GM18951 (cell line): Measurements from ENCODE around the gene FMNL3.
"Not testable (repeated sequence)": the region's sequence is repeated elsewhere in the genome, so short reads cannot be mapped to it uniquely, and the experiment has no call there.

Source experiments
- POLR2A ChIP-seq: IDR thresholded peaks from 4 replicates; pipeline ENCODE4 v1.6.1; 2011; ENCODE audit warnings: mild to moderate bottlenecking; ENCODE audit not compliant: insufficient read length, insufficient read depth; ENCODE audit errors: extremely low read depth
- in situ Hi-C: fragments of 300-500 bp; cut with MboI; formaldehyde crosslinking; loops from one replicate; pipeline ENCODE4 v1.12.0; 2022; ENCODE audit warnings: low sequenced_read_pairs, mixed read lengths, inconsistent platforms; ENCODE audit not compliant: unreplicated experiment

FMNL3 gene

DNA sequence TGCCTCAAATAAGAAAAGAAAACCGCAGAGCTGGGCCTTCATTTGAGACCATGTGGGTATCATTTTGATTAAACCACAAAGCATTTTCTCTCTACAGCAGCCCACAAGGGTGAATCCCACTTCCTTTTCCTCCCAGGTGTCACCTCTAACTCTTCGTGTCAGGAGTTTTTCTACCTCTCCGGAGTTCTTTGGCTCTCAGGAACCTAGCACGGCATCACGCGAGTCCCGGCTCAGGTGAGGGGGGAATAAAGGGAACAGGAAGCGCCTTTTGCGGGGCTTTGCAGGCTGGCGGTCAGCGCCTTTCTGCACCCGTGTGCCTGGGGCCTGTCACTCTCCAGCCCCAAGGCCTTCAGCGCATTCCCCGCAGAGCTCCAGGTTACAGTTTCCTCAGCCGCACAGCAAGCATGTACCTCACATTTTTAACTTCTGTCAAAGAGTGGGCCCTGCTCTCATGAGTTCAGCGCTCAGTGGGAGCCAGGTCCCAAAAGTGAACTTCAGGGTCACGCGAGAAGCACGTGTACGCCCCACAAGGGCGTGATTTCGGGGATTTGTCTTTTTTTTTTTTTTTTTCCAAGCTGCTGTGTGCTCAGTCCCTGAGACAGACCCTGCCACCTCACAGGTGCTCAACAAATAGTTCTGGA lies 84.6 kb downstream of the FMNL3 start:
- peak; percentile 43 for TF ChIP-seq POLR2A

DNA sequence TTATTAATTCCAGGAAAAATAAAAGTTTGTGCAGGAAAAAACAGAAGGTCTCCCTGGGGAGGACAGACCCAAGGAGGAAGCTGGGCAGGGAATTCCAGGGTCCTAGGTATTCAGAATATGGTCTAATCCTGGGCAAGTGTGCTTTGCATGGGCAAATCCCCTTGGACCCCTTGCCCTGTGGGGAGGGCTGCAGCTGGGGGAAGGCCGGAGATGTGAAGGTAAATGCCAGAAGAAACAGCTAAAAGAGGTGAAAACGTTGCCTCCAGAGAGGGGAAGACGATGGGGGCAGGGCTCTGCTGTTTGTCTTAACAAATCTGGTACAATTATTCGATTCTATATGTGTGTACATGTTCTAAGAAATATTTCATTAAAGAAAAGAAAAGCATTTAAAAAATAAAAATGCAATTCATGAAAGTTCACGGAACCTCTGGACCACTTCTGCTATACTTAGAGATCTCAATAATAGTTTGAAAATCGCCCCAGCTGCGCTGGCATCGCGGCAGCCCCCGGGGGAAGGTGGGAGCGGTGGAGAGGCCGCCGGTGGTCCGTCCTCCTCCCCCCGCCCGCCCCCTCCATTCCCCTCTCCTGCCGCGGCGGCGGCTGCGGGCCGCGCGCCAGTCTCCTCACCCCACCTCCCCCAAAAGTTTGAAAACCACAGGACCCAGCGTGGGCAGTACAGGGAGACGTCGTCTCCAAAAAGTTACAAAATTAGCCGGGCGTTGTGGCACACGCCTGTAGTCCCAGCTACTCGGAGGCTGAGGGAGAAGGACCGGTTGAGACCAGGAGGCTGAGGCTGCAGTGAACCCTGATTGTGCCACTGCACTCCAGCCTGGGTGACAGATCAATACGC lies 85.3 kb downstream of the FMNL3 start:
- in situ Hi-C loops = no loop called here
- no peak for TF ChIP-seq POLR2A

More for the DNA sequence above, 84.6 kb downstream of the FMNL3 start:
- in situ Hi-C loops = no loop called here

DNA sequence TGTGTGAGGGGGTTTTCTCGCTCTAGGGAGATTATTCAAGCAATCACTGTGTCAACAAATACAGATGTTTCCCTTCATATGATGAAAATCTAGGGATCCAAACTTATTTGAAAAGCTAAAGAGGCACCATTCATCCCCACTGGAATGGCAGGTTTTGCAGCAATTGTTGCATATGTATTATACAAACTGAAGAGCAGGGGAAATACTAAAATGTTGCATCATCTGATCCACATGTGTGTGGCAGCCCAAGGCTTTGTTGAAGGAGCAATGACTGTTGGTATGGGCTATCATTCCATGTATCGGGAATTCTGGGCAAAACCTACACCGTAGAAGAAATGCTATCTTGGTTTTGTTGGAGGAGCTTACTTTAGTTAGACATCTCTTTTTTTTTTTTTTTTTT lies 87.9 kb downstream of the FMNL3 start:
- in situ Hi-C loops = no loop called here
- no peak for TF ChIP-seq POLR2A

DNA sequence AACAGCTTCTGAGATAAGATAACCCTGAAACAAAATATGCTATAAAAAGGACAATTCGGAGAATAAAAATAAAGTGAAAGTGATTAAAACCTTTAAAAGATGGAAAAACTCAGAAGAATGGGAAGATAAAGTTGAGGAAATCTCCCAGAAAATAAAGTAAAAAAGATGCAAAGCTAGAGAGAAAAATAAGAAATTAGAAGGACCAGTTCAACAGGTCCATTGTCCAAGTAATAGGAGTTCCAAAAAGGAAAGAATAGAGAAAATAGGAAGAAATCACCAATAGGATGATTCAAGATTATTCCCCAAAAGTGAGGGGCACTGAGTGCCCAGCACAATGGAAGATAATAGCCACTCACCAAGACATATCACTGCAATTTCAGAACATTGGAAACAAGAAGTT lies 88.6 kb downstream of the FMNL3 start:
- in situ Hi-C loops = no loop called here
- TF ChIP-seq POLR2A = no peak

DNA sequence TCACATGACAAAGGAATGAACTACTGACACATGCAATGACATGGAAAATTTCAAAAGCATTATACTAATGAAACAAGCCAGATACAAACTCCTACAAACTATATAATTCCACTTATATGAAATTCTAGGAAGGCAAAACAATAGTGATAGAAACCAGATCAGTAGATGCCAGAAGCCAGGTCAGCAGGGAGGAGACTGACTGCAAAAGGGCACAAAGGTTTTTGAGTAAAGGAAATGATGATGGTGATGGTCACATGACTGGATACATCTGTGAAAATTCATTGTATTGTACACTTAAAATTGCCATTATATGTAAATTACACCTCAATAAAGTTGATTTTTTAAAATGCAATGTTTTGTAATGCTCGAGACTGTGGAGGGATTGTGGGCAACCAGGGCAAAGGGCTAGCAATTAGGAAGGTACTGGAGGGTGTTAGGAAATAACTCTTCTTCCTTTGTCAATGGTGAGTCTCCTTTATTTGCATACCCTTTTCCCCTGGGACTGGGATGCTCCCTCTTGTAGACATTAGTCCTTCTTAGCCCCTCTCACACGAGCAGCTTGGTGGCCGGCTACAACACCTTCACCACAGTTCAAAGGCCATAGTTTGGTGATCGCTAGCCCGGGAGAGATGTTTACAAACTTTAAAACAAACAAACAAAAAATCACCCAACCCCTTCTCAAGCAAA lies 90.5 kb downstream of the FMNL3 start:
- in situ Hi-C loops = no loop called here
- no peak for TF ChIP-seq POLR2A

DNA sequence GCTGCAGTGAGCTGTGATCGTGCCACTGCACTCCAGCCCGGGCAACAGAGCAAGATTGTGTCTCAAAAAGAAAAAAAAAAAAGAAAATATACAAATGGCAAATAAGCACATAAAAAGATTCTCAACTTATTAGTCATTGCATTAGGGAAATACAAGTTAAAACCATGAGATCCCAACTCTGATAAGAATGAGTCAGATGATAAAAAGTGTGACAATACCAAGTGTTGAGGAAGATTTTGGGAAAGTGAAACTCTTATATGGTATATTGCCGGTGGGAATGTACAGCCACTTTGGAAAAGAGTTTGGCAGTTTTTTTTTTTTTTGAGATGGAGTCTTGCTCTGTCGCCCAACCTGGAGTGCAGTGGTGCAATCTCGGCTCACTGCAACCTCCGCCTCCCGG lies 91.5 kb downstream of the FMNL3 start:
- no peak for TF ChIP-seq POLR2A
- in situ Hi-C loops = no loop called here

DNA sequence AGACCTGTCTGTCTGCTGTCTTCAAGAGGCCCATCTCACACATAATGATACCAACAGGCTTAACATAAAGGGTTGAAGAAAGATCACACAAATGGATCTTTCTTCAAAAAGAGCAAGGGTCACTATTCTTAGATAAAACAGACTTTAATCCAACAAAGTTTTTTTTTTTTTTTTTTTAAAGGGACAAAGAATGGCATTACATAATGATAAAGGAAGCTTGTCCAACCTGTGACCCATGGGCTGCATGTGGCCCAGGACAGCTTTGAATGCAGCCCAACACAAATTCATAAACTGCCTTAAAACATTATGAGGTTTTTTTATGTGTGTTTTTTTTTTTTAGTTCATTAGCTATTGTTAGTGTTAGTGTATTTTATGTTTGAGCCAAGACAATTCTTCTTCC lies 95.0 kb downstream of the FMNL3 start:
- in situ Hi-C loops = no loop called here
- no peak for TF ChIP-seq POLR2A

DNA sequence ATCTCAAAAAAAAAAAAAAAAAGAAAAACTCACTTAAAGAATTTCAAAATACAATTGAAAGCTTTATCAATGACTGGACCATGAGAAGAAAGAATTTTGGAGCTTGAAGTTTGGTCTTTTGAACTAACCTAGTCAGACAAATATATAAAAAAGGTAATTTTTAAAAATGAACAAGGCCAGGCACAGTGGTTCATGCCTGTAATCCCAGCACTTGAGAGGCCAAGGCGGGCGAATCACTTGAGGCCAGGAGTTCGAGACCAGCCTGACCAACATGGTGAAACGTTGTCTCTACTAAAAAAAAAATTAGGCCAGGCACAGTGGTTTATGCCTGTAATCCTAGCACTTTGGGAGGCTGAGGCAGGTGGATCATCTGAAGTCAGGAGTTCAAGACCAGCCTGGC lies 96.4 kb downstream of the FMNL3 start:
- in situ Hi-C loops = not testable (repeated sequence)

DNA sequence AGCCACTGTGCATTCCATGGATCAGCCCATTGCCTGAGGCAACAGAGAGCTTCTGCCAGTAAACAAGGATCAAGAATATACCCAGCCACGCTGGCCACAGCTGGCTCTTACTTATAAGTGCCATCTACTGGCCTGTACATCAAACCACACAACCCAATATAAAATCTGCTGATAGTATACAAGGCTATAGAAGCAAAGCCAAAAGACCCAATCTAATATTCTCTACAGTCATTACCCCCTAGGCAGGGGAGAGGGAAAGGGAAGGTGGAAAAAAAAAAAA lies 97.4 kb downstream of the FMNL3 start:
- in situ Hi-C loops = no loop called here

DNA sequence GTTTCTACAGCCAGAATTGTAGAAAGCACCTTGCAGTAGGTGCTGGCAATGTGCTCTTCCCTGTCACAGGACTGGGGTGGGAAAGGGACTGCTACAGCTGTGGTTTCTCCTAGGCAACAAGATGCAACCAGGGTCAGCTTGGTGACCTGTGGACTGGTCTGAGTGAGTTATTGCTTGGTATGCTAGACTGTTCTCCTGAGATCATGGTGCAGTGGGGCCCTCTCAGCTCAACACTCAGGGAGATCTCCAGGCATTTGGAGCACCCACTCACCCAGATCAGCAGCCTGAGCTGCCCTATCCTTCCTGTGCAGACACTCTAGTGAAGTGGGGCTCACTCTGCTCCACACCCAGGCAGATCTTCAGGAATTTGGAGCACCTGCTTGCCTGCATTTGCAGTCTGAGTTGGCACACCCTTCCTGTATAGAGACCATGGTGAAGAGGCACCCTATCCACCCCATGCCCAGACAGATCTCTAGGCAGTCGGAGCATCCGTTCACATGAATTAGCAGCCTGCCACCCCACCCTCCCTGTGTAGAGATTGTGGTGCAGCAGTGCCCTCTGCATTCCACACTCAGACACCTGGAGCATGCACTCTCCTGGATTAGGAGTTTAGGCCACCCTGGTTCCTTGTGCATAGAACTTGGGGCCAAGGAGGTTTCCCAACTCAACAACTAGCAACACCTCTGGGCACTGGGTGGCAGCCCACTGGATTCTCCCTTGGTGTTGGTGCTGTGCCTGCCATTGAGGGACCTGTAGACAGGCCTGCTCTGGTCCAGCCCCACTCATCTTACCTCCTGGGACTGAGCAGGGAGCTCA lies 97.9 kb downstream of the FMNL3 start:
- in situ Hi-C loops = no loop called here
- TF ChIP-seq POLR2A = no peak

More for the DNA sequence above, 97.4 kb downstream of the FMNL3 start:
- TF ChIP-seq POLR2A = no peak

DNA sequence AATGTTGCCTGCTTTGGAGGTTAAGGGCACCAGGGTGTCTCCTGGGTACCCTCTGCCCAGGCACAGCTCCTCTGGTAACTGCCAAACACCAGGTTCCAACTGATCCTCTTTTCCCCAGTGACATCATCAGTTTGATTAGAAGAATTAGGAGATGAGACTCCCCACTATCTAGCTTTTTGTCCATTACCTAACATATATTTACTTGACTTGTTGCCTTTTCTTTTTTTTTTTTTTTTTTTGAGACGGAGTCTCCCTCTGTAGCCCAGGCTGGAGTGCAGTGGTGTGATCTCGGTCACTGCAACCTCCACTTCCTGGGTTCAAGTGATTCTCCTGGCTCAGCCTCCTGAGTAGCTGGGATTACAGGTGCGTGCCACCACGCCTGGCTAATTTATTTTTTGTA lies 101.7 kb downstream of the FMNL3 start, which contains the start of gene FAM186B:
Gene FAM186B, minus strand, starts transcription at position 101 of the 400 bp plus-strand sequence. CDS start 162 bp downstream, outside the sequence.
- in situ Hi-C loops = not testable (repeated sequence)

DNA sequence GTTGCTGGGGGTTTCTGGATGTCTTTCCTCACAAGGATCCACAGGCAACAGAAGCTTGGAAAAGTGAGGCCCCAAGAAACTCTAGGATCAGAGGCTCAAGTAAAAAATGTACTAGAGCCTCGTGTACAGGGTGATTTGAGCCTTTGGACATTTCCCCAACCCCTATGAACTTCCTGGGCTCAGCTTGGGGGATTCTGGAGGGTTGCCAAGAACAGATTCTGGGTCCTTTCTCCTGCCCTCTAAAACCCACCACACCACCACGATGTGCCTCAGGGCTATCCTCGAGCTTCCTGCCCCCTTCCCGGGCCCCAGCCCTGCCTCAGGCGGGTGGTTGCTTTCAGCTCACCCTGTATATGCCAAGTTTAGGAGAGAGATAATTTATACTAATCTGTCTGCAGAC lies 102.3 kb downstream of the FMNL3 start:
- no peak for TF ChIP-seq POLR2A
- in situ Hi-C loops = no loop called here

DNA sequence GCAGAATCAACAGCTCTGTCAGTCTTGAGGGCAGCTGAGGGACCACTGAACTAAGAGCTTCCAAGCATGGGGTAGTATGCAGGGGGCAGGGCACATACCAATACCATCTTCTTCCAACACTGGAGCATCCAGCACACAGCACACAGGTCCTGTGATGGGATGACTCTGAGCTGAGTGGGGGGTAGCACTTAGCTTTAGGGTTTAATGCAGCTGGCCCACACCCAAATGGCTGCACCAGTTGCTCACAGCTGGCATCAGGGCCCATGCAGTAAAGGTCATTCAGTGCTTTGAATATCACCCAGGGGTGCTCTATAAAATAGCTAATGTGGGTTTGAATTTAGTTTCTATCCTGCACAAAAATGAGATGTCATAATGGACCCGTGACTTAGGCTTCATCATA lies 103.5 kb downstream of the FMNL3 start:
- no peak for TF ChIP-seq POLR2A

DNA sequence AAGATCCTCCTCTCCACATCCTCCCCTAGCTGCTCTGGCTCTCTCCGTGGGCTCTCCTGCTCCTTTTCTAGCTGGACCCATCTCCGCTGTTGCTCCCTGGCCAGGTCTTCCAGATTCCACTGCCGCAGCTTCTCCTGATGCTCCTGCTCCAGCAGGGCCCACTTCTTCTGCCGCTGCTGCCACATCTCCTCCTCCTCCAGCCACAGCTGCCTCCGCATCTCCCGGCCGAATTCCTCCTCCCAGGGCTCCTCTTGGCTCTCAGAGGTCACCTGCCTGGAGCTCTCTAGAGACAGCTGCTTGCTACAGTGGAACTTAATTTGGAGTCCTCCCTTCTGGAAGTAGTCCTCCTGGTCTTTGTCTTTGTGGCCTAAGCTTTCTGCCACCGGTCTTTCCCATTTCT lies 107.2 kb downstream of the FMNL3 start:
- in situ Hi-C loops = no loop called here
- TF ChIP-seq POLR2A = no peak

More for the DNA sequence above, 103.5 kb downstream of the FMNL3 start:
- in situ Hi-C loops = no loop called here
